HG03342 (cell line): Measurements from ENCODE around the gene STEEP1.

Experiments
- ATAC-seq: cut with Tn5 transposase; IDR thresholded peaks from one replicate; pipeline ENCODE4 v1.9.1; 2021; ENCODE audit warnings: mild to moderate bottlenecking, moderate library complexity; ENCODE audit not compliant: unreplicated experiment

STEEP1 gene

GRCh38 chrX:119489212-119490074, 75.8 kb downstream of the STEEP1 start:
- ATAC-seq = no peak

GRCh38 chrX:119488749-119489148, 76.5 kb downstream of the STEEP1 start:
- no peak for ATAC-seq
